K562 (cell line): Measurements from ENCODE around the gene TJAP1. TPM values are rescaled to one million over a fixed set of nuclear protein-coding genes. Genes with fewer than 3 reads are reported as not detected.
"Not testable (repeated sequence)": the region's sequence is repeated elsewhere in the genome, so short reads cannot be mapped to it uniquely, and the experiment has no call there.

Experiments used
- ATAC-seq: fragments of 200-7000 bp; cut with Tn5 transposase; 3 replicates; pipeline ENCODE4 v1.9.1; 2020; ENCODE audit warnings: moderate library complexity
- BruUV-seq: library from RNA; stranded (reverse); fragments of 400-500 nt; replicated peaks from 2 replicates; lab custom pipeline; 2021; lab: Mats Ljungman, UMichigan
- CTCF ChIA-PET: fragments of 300-600 bp; formaldehyde crosslinking; extraction: SDS; loops from one replicate; lab custom pipeline; 2021; ENCODE audit warnings: low intra/inter-chr PET ratio; lab: Yijun Ruan, JAX
- POLR2A ChIA-PET: fragments of 300-600, 350-650 bp; sonication (Branson Sonifier 250); formaldehyde crosslinking; extraction: SDS; loops from one replicate; lab custom pipeline; 2021; ENCODE audit warnings: antibody characterized with exemption, inconsistent platforms; lab: Yijun Ruan, JAX
- DNase-seq, 4 experiments: peaks; one replicate each; pipeline versions ENCODE4 v3.0.0 to v3.0.0-alpha.2; 2011 to 2018; ENCODE audit warnings: low spot score in 3 of 4, mixed read lengths in 3 of 4; ENCODE audit errors: extremely low read depth in 1 of 4
- FAIRE-seq: peaks from 2 replicates; lab custom pipeline; 2011; peaks lifted over from hg19 to GRCh38; lab: Jason Lieb, UNC
- H2AFZ ChIP-seq: 2 replicates; pipeline ENCODE4 v1.6.0; 2011; ENCODE audit warnings: low read depth, low read length, control low read depth, inconsistent platforms
- H3K27ac ChIP-seq: fragments of 200-600 bp; 3 replicates; pipeline ENCODE4 v1.8.0; 2011; ENCODE audit warnings: low read depth, mild to moderate bottlenecking, control low read depth, inconsistent platforms, low read length, moderate library complexity, mixed read lengths; ENCODE audit errors: extremely low read depth
- H3K27me3 ChIP-seq, 2 experiments: fragments of 300-600 bp in 1 of 2; 2 replicates in 1 of 2; 3 replicates in 1 of 2; pipeline versions ENCODE4 v1.6.0 to v1.8.0; 2011; ENCODE audit warnings: inconsistent platforms in 2 of 2, low read length in 2 of 2, mild to moderate bottlenecking in 1 of 2, mixed read lengths in 1 of 2, moderate library complexity in 1 of 2; ENCODE audit not compliant: control insufficient read depth in 2 of 2, insufficient read depth in 2 of 2
- H3K36me3 ChIP-seq: fragments of 300-600 bp; 3 replicates; pipeline ENCODE4 v1.8.0; 2011; ENCODE audit warnings: mild to moderate bottlenecking, low read length, inconsistent platforms; ENCODE audit not compliant: control insufficient read depth, insufficient read depth
- H3K4me1 ChIP-seq, 2 experiments: fragments of 200-600 bp in 1 of 2; replicated peaks in 1 of 2; 2 replicates in 1 of 2; 3 replicates in 1 of 2; pipeline versions ENCODE4 v1.5.1 to v1.8.0; 2011; ENCODE audit warnings: inconsistent platforms in 2 of 2, low read length in 2 of 2, mild to moderate bottlenecking in 1 of 2, mixed read lengths in 1 of 2, moderate library complexity in 1 of 2; ENCODE audit not compliant: control insufficient read depth in 2 of 2, insufficient read depth in 2 of 2
- H3K4me2 ChIP-seq: 2 replicates; pipeline ENCODE4 v1.6.1; 2011; ENCODE audit warnings: low read length, control low read depth, inconsistent platforms, mixed read lengths; ENCODE audit not compliant: insufficient read depth
- H3K4me3 ChIP-seq: fragments of 200-600 bp; sonication (generic), shearing (Covaris generic); 2 replicates; pipeline ENCODE4 v1.5.1; 2016; ENCODE audit warnings: control low read depth, inconsistent platforms
- H3K79me2 ChIP-seq: fragments of 200-600 bp; 3 replicates; pipeline ENCODE4 v1.8.0; 2011; ENCODE audit warnings: low read length, inconsistent platforms; ENCODE audit not compliant: control insufficient read depth, insufficient read depth
- H3K9ac ChIP-seq, 2 experiments: 2 replicates each; pipeline versions ENCODE4 v1.6.0 to v1.6.1; 2011; ENCODE audit warnings: low read depth in 2 of 2, low read length in 2 of 2, control low read depth in 1 of 2, inconsistent platforms in 1 of 2, mild to moderate bottlenecking in 1 of 2, mixed read lengths in 1 of 2; ENCODE audit not compliant: insufficient read depth in 1 of 2
- H3K9me1 ChIP-seq: one replicate; pipeline ENCODE4 v1.6.0; 2011; ENCODE audit warnings: inconsistent platforms, mild to moderate bottlenecking, low read length, moderate library complexity; ENCODE audit not compliant: control insufficient read depth, insufficient read depth
- H3K9me3 ChIP-seq: replicated peaks from 2 replicates; pipeline ENCODE4 v1.5.1; 2011; ENCODE audit warnings: low read depth, low read length, inconsistent platforms; ENCODE audit not compliant: control insufficient read depth, insufficient read depth
- H4K20me1 ChIP-seq: replicated peaks from 2 replicates; pipeline ENCODE4 v1.6.1; 2011; ENCODE audit warnings: low read length, inconsistent platforms, mixed read lengths; ENCODE audit not compliant: control insufficient read depth, insufficient read depth
- POLR2G ChIP-seq: fragments of 200-400 bp; formaldehyde crosslinking; IDR thresholded peaks from 2 replicates; pipeline ENCODE4 v1.6.1; 2017; ENCODE audit warnings: low read depth, mild to moderate bottlenecking, antibody characterized with exemption, low read length, moderate library complexity
- RBM22 ChIP-seq: fragments of 200-400 bp; formaldehyde crosslinking; IDR thresholded peaks from 2 replicates; pipeline ENCODE4 v1.6.1; 2018; ENCODE audit warnings: low read length, low read depth; ENCODE audit not compliant: poor library complexity, severe bottlenecking
- WGBS: fragments of 100-300 bp; shearing (Covaris generic); methylation state at CpG from one replicate; pipeline ENCODE4 v1.1.6; 2016; ENCODE audit warnings: low coverage, mixed read lengths; ENCODE audit not compliant: insufficient coverage; ENCODE audit errors: missing lambda C conversion rate; 5-methylcytosine and 5-hydroxymethylcytosine counted together
- in situ Hi-C: fragments of 300-500 bp; cut with MboI; formaldehyde crosslinking; loops from 4 replicates; pipeline ENCODE4 v1.15.0; 2018; ENCODE audit warnings: inconsistent platforms, mixed read lengths
- intact Hi-C: fragments of 100-400 bp; cut with micrococcal nuclease; formaldehyde crosslinking; loops from 2 replicates; pipeline ENCODE4 v1.14.2; 2022
- polyA plus RNA-seq, 8 experiments: library from polyadenylated mRNA; depleted of rRNA in 4 of 8; stranded (reverse) in 5 of 8; unstranded in 3 of 8; fragments of >200 nt; fragmentation: Nextera tagmentation in 2 of 8; fragmentation: Illumina TruSeq in 1 of 8; extraction: Ambion mirVana in 2 of 8; extraction: Trizol in 1 of 8; gene quantifications; 2 replicates each; pipeline versions ENCODE4 v1.2.1 to v1.2.3, GENCODE V29; 2011 to 2014; ENCODE audit warnings: inconsistent platforms in 1 of 8, missing spikeins in 1 of 8
- total RNA-seq, 7 experiments: library from RNA; depleted of rRNA in 6 of 7; stranded (reverse); fragments of >200 nt in 6 of 7; fragmentation: Illumina TruSeq in 2 of 7; extraction: Trizol in 2 of 7; gene quantifications; 2 replicates each; pipeline versions ENCODE4 v1.2.1 to v1.2.3, GENCODE V29; 2011 to 2021; ENCODE audit warnings: low replicate concordance in 1 of 7

TJAP1 gene
- total and polyA plus RNA-seq, 9 of the 15 experiments (the other 6 are each of a cell fraction or from before 2014, with no cell fraction given) = 0.06 to 35.8 (median 16.2) TPM

GRCh38 chr6:43457643-43458042, 19.7 kb upstream of the TJAP1 start:
- intact Hi-C loops = no loop called here
- no peak overlapping the region for H3K4me2 ChIP-seq
- CTCF ChIA-PET = interaction anchor here (0.6 to 1.2 kb wide), 3 partner anchors 39 to 287 kb away, joined by 3 to 8 read pairs (median 7); no protein-coding TSS in a partner anchor
- no peak overlapping the region for H3K4me3 ChIP-seq
- H3K9me1 ChIP-seq = no peaks in the 10 kb centered on the region
- no peaks in the 10 kb centered on the region for H3K79me2 ChIP-seq
- no peak for TF ChIP-seq RBM22
- TF ChIP-seq POLR2G = 0 out of 2 replicates have a peak, but pooled peaks have one; percentile 0
- TF ChIP-seq, all 486 proteins: peak for 1
- H3K27me3 ChIP-seq = peaks cover 7 to 9% of the 10 kb centered on the region in 2 experiments; a peak in 3 of 5 replicates
- H4K20me1 ChIP-seq = no peaks in the 10 kb centered on the region
- DNase-seq = no peak
- no peak overlapping the region for H3K27ac ChIP-seq
- BruUV-seq = no TSS peak
- no peak for FAIRE-seq
- no peak overlapping the region for H3K9ac ChIP-seq
- H2AFZ ChIP-seq = no peak overlapping the region
- no peak for ATAC-seq
- WGBS = 59% methylated on average over 8 of the region's 9 CpGs
- H3K4me1 ChIP-seq = peaks cover 0 to 18% of the 10 kb centered on the region in 2 experiments; a peak in 4 of 5 replicates
- POLR2A ChIA-PET = interaction anchor here (1.4 kb wide), 1 partner anchor 20 kb away, joined by 6 read pairs; the partner anchor contains the start of gene TJAP1
- in situ Hi-C loops = no loop called here
- H3K9me3 ChIP-seq = 0 out of 2 replicates have a peak, but pooled peaks cover 6% of the 10 kb centered on the region
- H3K36me3 ChIP-seq = no peaks in the 10 kb centered on the region

GRCh38 chr6:43458154-43458553, 19.2 kb upstream of the TJAP1 start:
- H2AFZ ChIP-seq, H3K79me2 ChIP-seq, intact Hi-C loops, H3K36me3 ChIP-seq, in situ Hi-C loops, ATAC-seq, H3K4me2 ChIP-seq, POLR2A ChIA-PET, DNase-seq, H3K27ac ChIP-seq, H3K9me1 ChIP-seq, H3K4me3 ChIP-seq, H3K9ac ChIP-seq, BruUV-seq, H4K20me1 ChIP-seq, H3K9me3 ChIP-seq, FAIRE-seq: not testable (repeated sequence)
- CTCF ChIA-PET = interaction anchor here (0.6 to 1.2 kb wide), 4 partner anchors 31 to 288 kb away, joined by 3 to 8 read pairs (median 5); no protein-coding TSS in a partner anchor
- Histone ChIP-seq H3K27me3 (peaks cover 9 to 11% of the 10 kb centered on the region in 2 experiments; a peak in 3 of 5 replicates), H3K4me1 (peaks cover 0 to 18% of the 10 kb centered on the region in 2 experiments; a peak in 4 of 5 replicates)
- TF ChIP-seq POLR2G = 0 out of 2 replicates have a peak, but pooled peaks have one; percentile 19
- WGBS = 73% methylated on average over 15 of the region's 15 CpGs
